Left renal cortex interstitium (tissue), 4 donors: ENCODE results near the gene CREBL2. TPM values are rescaled to one million over a fixed set of nuclear protein-coding genes. Genes with fewer than 3 reads are reported as not detected.
"Not testable (repeated sequence)": the region's sequence is repeated elsewhere in the genome, so short reads cannot be mapped to it uniquely, and the experiment has no call there.

ENCODE experiments used
- DNase-seq, 4 donors: peaks; one replicate each; pipeline ENCODE4 v3.0.0-alpha.2; 2013; ENCODE audit warnings: low read depth in 4 of 4, low spot score in 2 of 4, missing footprints in 1 of 4
- polyA plus RNA-seq, 4 donors: library from polyadenylated mRNA; unstranded; fragments of 120-200 nt; gene quantifications; one replicate each; pipeline ENCODE4 v1.2.1, GENCODE V29; 2013; ENCODE audit not compliant: insufficient read length in 4 of 4

Gene CREBL2
- 10 to 100 TPM; 30.8 to 38.8 (median 33.6) TPM for polyA plus RNA-seq

- peak; percentile 85 to 91 (median 89) for DNase-seq
Measured at GRCh38 chr12:12611512-12612306, at the start of gene CREBL2. TSS of gene CREBL2 (plus strand) at chr12:12611876. CDS start at chr12:12612173, 297 bp downstream.

- peak in 1 of 4 donors; percentile 20 for DNase-seq
Measured at GRCh38 chr12:12562016-12562483, 49.6 kb upstream of the CREBL2 start.

DNA sequence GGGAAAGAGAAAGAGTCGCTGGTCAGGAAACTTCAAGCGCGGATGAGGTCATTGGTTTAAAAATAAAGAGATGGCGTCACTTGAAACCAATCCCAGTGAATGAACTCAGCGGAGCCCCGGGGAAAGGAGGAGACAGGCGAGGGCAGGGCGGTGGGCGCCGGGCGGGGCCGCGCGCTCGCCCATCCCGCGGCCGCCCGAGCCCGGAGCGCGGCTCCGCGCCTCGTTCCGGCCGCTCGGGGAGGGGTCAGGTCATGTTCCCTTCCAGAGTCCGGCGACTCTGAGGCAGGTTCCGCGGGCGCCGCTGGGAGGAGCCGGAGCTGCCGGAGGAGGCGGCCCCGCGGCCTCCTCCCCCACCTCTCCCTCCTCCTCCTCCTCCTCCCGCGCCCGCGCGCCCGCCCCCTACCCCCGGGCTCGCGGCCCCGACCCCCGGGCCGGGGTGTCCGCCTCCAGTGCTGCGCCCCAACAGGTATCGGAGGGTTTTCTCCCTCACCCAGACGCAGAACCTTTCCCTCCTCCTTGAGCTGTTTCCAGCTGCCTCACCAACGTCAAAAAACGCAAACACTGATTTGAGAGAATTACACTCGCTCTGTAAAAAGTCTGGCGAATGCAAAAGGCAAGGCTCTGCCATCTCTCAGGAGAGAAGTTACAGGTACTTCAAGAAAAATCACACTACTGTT lies 49.0 kb upstream of the CREBL2 start, which contains the start of gene DUSP16:
DUSP16 (minus strand) TSS at position 279 of the 677 bp plus-strand sequence. CDS start 41,765 bp downstream, outside the sequence.
- peak; percentile 67 to 94 (median 85) for DNase-seq

DNA sequence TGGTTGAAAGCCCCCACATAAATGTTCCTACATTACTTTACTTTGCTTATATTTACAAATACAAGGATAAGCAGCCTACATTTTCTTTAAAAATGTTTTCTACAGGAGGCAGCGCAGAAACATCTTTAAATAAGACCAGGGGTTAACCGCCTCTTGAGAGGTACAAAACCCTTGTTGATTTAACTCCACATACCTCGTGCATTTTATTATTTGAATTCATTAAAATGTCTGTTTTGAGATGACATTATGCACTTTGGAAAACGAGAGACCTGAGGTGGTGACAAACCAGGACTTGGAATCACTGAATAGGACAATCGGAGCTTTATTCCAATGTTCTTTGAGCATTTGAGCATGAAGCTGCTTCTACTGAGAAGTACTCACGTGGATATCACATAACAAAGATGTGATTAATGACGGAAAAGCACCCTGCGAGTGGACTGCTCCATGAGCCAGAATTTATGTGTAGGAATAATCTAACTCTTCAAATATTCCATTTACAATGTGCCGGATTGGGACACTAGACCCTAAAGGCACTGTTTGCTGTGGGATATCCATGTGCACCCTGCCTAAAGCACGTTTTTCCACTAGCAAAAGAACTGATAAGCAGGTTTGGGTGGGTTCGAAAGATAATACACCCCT lies 48.3 kb upstream of the CREBL2 start:
- DNase-seq: peak in 2 of 4 donors; percentile 25 to 37

DNA sequence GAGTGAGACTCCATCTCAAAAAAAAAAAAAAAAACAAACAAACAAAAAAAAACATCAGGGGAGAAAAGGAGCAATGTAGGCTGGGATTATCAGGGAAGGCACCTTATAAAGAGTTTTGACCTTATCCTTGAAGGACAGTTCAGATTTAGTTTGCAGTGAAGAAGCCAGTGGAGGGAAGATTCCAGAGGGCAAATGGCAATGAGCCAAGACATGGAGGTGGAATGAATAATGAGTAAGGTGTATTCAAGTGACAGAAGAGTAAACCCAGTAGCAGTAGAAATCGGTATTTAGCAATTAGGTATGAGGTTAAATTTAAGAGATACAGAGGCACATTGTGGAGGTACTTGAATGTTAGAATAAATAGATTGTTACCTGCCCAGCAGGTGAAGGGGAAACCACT lies 46.8 kb upstream of the CREBL2 start:
- no peak for DNase-seq

DNA sequence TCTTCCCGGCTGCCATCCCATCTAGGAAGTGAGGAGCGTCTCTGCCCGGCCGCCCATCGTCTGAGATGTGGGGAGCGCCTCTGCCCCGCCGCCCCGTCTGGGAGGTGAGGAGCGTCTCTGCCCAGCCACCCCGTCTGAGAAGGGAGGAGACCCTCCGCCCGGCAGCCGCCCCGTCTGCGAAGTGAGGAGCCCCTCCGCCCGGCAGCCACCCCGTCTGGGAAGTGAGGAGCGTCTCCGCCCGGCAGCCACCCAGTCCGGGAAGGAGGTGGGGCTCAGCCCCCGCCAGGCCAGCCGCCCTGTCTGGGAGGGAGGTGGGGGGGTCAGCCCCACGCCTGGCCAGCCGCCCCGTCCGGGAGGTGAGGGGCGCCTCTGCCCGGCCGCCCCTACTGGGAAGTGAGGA lies 45.7 kb upstream of the CREBL2 start:
- not testable (repeated sequence) for DNase-seq

DNA sequence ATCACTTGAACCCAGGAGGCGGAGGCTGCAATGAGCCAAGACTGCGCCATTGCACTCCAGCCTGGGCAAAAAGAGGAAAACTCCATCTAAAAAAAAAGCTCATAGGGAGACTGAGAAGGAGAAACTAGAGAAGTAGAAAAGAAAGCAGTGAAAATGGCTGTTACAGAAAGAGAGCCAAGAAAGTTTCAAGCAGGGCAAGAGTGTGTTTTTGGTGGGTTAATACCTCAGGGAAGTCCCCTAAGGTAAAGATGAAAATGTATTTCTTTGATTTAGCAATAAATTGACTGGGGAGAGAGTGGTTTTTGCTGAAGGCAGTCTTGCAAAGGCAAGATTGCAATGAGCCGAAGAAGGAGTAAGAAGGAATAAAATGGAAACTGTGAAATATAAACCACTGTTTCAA lies 39.0 kb upstream of the CREBL2 start:
- DNase-seq: no peak

GRCh38 chr12:12577786-12578185 lies 33.9 kb upstream of the CREBL2 start:
- no peak for DNase-seq

GRCh38 chr12:12580716-12581115 lies 31.0 kb upstream of the CREBL2 start:
- not testable (repeated sequence) for DNase-seq

- no peak for DNase-seq
Measured at GRCh38 chr12:12582193-12582881, 29.3 kb upstream of the CREBL2 start.

DNA sequence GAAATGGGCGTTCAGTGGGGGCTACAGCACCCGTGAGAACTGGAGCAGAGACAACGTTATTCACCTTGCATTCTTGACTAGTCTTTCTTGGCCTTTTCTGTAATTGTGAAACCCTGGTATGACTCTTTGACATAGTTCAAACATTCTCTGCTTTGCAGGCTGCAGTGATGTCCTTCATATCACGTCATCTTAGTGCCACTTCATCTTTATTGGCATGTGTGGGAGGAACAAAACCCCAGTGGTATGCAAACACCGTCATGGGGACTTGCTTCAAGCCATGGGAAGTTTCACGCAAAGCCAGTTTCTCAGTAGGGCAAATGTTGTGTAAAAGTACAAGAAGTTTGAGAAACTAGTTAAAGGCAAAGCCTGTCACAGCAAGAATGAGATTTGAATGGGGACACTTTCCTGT lies 28.8 kb upstream of the CREBL2 start:
- DNase-seq: no peak

GRCh38 chr12:12583510-12584178 lies 28.0 kb upstream of the CREBL2 start:
- no peak for DNase-seq

- DNase-seq: no peak
Measured at GRCh38 chr12:12585115-12585863, 26.4 kb upstream of the CREBL2 start.

DNA sequence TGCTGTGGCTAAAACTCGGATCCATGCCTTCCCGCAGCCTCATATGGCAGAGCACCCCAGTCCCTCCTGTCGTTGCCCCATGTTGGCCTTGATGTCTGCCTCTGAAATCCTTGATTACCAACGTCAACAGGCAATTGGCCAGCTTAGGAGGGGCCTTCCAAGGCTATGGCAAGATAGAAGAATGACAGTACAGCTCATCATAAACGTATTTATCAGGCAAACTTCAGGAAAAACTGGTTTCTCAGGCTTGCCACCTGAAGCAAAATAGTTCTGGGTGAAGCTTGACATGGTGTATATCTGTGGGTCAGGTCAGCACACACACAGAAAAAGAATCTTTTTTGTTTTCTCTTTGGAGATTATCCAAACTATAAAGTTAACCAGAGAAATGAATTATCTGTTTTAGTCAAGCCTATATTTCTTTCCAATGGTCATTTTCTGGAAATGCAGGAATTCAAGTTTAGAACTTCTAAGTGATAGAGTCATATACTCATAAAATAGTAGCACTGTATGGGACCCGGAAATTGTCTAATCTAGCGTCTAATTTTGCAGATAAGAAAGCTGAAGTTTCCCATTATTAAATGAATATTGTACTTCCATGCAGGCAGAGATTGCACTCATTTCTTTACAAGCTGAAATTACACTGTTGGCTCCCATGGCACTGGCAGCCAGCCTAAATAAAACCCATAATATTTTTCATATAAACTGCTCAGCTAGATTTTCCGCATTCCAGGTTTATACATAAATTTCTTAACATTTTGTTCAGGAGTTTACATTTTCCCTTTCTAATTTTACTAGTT lies 24.6 kb upstream of the CREBL2 start:
- DNase-seq: no peak

GRCh38 chr12:12587878-12588277 lies 23.8 kb upstream of the CREBL2 start:
- DNase-seq: no peak

GRCh38 chr12:12588436-12588835 lies 23.2 kb upstream of the CREBL2 start:
- not testable (repeated sequence) for DNase-seq

GRCh38 chr12:12590961-12591360 lies 20.7 kb upstream of the CREBL2 start:
- DNase-seq: no peak

- DNase-seq: no peak
Measured at GRCh38 chr12:12592930-12593329, 18.7 kb upstream of the CREBL2 start.
